B cell (primary cell): Measurements from ENCODE around the gene CDH7. TPM values are rescaled to one million over a fixed set of nuclear protein-coding genes. Genes with fewer than 3 reads are reported as not detected.

Experiments
- ATAC-seq: fragments of 200-7000 bp; cut with Tn5 transposase; one replicate; pipeline ENCODE4 v1.10.0; 2021; ENCODE audit warnings: low read depth, mild to moderate bottlenecking, moderate number of reproducible peaks, moderate library complexity
- CTCF ChIA-PET: fragments of 350-600 bp; sonication (Branson Sonifier 250); formaldehyde crosslinking; loops from one replicate; lab custom pipeline; 2021; ENCODE audit warnings: antibody characterized with exemption, inconsistent platforms; lab: Charles Lee
- POLR2A ChIA-PET: fragments of 350-600 bp; sonication (Branson Sonifier 250); formaldehyde crosslinking; loops from one replicate; lab custom pipeline; 2021; ENCODE audit warnings: antibody characterized with exemption; lab: Charles Lee
- DNase-seq: peaks from one replicate; pipeline ENCODE4 v3.0.0; 2013
- H2AFZ ChIP-seq: 2 replicates; pipeline ENCODE4 v1.6.1; 2012; ENCODE audit warnings: mild to moderate bottlenecking, low read depth, low read length; ENCODE audit not compliant: insufficient read depth, poor library complexity, severe bottlenecking
- H3K27ac ChIP-seq, 2 donors: 1 replicate in 1 of 2; 2 replicates in 1 of 2; pipeline ENCODE4 v1.5.1; 2012 to 2013; ENCODE audit warnings: low read length in 2 of 2, mild to moderate bottlenecking in 2 of 2, moderate library complexity in 1 of 2
- H3K27me3 ChIP-seq, 4 experiments: fragments of 200-600 bp in 1 of 4; sonication (generic) in 1 of 4; replicated peaks in 1 of 4; 1 replicate in 2 of 4; 2 replicates in 2 of 4; pipeline versions ENCODE4 v1.6.1 to v1.7.0; 2013 to 2016; ENCODE audit warnings: low read length in 3 of 4, mild to moderate bottlenecking in 2 of 4, mixed read lengths in 1 of 4, moderate library complexity in 1 of 4; ENCODE audit not compliant: insufficient read depth in 4 of 4, control insufficient read depth in 3 of 4; ENCODE audit errors: control extremely low read depth in 1 of 4
- H3K36me3 ChIP-seq, 2 experiments: replicated peaks in 1 of 2; 1 replicate in 1 of 2; 2 replicates in 1 of 2; pipeline versions ENCODE4 v1.6.1 to v1.7.1; 2013; ENCODE audit warnings: low read length in 1 of 2; ENCODE audit not compliant: insufficient read depth in 2 of 2, control insufficient read depth in 1 of 2; ENCODE audit errors: control extremely low read depth in 1 of 2, extremely low read depth in 1 of 2
- H3K4me1 ChIP-seq, 2 donors: fragments of 200-600 bp in 1 of 2; sonication (generic) in 1 of 2; 1 replicate in 1 of 2; 2 replicates in 1 of 2; pipeline versions ENCODE4 v1.5.1 to v1.6.1; 2013 to 2017; ENCODE audit warnings: low read length in 2 of 2; ENCODE audit not compliant: control insufficient read depth in 2 of 2, insufficient read depth in 2 of 2
- H3K4me2 ChIP-seq: replicated peaks from 2 replicates; pipeline ENCODE3; 2012; ENCODE audit warnings: mild to moderate bottlenecking, low read depth, low read length; ENCODE audit not compliant: poor library complexity, severe bottlenecking
- H3K4me3 ChIP-seq, 5 experiments: fragments of 200-600 bp in 1 of 5; sonication (generic) in 1 of 5; 1 replicate in 3 of 5; 2 replicates in 2 of 5; pipeline versions ENCODE4 v1.5.1 to v1.7.0; 2011 to 2016; ENCODE audit warnings: low read length in 4 of 5, mild to moderate bottlenecking in 4 of 5, low read depth in 2 of 5, control low read depth in 1 of 5, moderate library complexity in 1 of 5; ENCODE audit not compliant: insufficient read depth in 1 of 5; ENCODE audit errors: control extremely low read depth in 1 of 5, extremely low read depth in 1 of 5
- H3K79me2 ChIP-seq: fragments of 200-600 bp; sonication (generic); one replicate; pipeline ENCODE4 v1.6.0; 2016; ENCODE audit warnings: low read length; ENCODE audit not compliant: control insufficient read depth, insufficient read depth
- H3K9ac ChIP-seq: fragments of 200-600 bp; sonication (generic); 2 replicates; pipeline ENCODE4 v1.6.1; 2017; ENCODE audit warnings: mild to moderate bottlenecking, low read length, moderate library complexity
- H3K9me3 ChIP-seq, 3 donors: one replicate each; pipeline versions ENCODE4 v1.6.1 to v1.7.1; 2013; ENCODE audit warnings: low read length in 2 of 3; ENCODE audit not compliant: control insufficient read depth in 2 of 3, insufficient read depth in 1 of 3; ENCODE audit errors: control extremely low read depth in 1 of 3
- H4K20me1 ChIP-seq: 2 replicates; pipeline ENCODE4 v1.6.0; 2012; ENCODE audit warnings: mild to moderate bottlenecking, low read length; ENCODE audit not compliant: insufficient read depth, control insufficient read depth, poor library complexity, severe bottlenecking
- H3K27ac Mint-ChIP-seq: one replicate; pipeline ENCODE4 v1.8.0; 2021; ENCODE audit warnings: mixed read lengths
- H3K27me3 Mint-ChIP-seq: one replicate; pipeline ENCODE4 v1.8.0; 2021; ENCODE audit warnings: mixed read lengths
- H3K4me1 Mint-ChIP-seq: one replicate; pipeline ENCODE4 v1.8.0; 2021; ENCODE audit warnings: mixed read lengths
- H3K4me3 Mint-ChIP-seq: one replicate; pipeline ENCODE4 v1.8.0; 2021; ENCODE audit warnings: mixed read lengths
- H3K9me3 Mint-ChIP-seq: one replicate; pipeline ENCODE4 v1.8.0; 2022; ENCODE audit warnings: mixed read lengths; ENCODE audit not compliant: insufficient read depth
- EZH2 ChIP-seq: IDR thresholded peaks from 2 replicates; pipeline ENCODE4 v1.6.1; 2012; ENCODE audit warnings: borderline replicate concordance, low read depth, mild to moderate bottlenecking, moderate library complexity, low read length; ENCODE audit not compliant: insufficient read depth, poor library complexity, severe bottlenecking
- WGBS: methylation state at CpG from one replicate; pipeline ENCODE4 v1.1.5; 2013; ENCODE audit warnings: missing lambda C conversion rate; ENCODE audit not compliant: insufficient coverage; 5-methylcytosine and 5-hydroxymethylcytosine counted together
- intact Hi-C: fragments of 100-400 bp; cut with micrococcal nuclease; formaldehyde crosslinking; loops from one replicate; pipeline ENCODE4 v1.10.0; 2022
- polyA plus RNA-seq: library from polyadenylated mRNA; depleted of rRNA; stranded (reverse); fragments of >200 nt; gene quantifications from 2 replicates; pipeline ENCODE4 v1.2.3, GENCODE V29; 2012
- total RNA-seq, 2 donors: library from RNA; stranded (reverse); fragments of 120-200 nt in 1 of 2; gene quantifications; 1 replicate in 1 of 2; 2 replicates in 1 of 2; pipeline versions ENCODE4 v1.2.3 to v1.2.4, GENCODE V29; 2013 to 2022
- TF ChIP-seq, protein P1 (sequence below): fragments of 200-600 bp; IDR thresholded peaks from one replicate; pipeline ENCODE4 v1.8.0; 2022; ENCODE audit warnings: antibody characterized with exemption, mild to moderate bottlenecking

The CDH7 gene
- total and polyA plus RNA-seq, 2 donors (not counting 1 experiment from before 2014, with no cell fraction given): not detected

DNA sequence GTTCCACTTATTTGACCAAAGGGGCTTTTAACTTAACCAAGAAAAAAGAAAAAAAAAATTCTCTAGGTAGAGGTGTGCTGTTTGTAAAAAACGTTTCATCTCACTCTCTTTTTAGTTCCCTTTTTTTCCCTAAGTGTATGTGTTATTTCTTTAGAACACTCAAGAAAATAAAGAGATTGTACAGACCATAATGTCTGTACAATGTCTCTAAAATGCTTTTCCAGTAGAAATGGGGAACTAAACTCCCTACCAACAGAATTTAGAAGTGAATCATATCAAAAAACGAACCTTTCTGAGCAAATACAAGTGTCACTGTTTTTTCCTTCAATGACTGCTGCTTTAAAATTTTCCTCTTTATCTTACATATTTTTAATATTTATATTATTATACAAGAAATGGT is 72.0 kb downstream of the CDH7 start:
- no peak for ATAC-seq
- no peak overlapping the region for H3K9ac ChIP-seq
- Mint-ChIP-seq H3K4me1 (no peaks in the 10 kb centered on the region), H3K27ac (no peak overlapping the region), H3K9me3 (no peaks in the 10 kb centered on the region), H3K4me3 (no peak overlapping the region), H3K27me3 (no peaks in the 10 kb centered on the region)
- H3K27me3 ChIP-seq: no peaks in the 10 kb centered on the region
- no peak for DNase-seq
- no CpG with 5 or more reads among the region's 2 CpGs for WGBS
- no peaks in the 10 kb centered on the region for H4K20me1 ChIP-seq
- H2AFZ ChIP-seq: no peak overlapping the region
- CTCF ChIA-PET: no interaction called here
- intact Hi-C loops: no loop called here
- H3K27ac ChIP-seq: no peak overlapping the region
- POLR2A ChIA-PET: no interaction called here
- H3K79me2 ChIP-seq: no peaks in the 10 kb centered on the region
- H3K9me3 ChIP-seq: no peaks in the 10 kb centered on the region
- H3K4me1 ChIP-seq: no peaks in the 10 kb centered on the region
- H3K4me3 ChIP-seq: no peak overlapping the region
- no peaks in the 10 kb centered on the region for H3K36me3 ChIP-seq
- TF ChIP-seq EZH2: no peak
- TF ChIP-seq, protein P1, sequence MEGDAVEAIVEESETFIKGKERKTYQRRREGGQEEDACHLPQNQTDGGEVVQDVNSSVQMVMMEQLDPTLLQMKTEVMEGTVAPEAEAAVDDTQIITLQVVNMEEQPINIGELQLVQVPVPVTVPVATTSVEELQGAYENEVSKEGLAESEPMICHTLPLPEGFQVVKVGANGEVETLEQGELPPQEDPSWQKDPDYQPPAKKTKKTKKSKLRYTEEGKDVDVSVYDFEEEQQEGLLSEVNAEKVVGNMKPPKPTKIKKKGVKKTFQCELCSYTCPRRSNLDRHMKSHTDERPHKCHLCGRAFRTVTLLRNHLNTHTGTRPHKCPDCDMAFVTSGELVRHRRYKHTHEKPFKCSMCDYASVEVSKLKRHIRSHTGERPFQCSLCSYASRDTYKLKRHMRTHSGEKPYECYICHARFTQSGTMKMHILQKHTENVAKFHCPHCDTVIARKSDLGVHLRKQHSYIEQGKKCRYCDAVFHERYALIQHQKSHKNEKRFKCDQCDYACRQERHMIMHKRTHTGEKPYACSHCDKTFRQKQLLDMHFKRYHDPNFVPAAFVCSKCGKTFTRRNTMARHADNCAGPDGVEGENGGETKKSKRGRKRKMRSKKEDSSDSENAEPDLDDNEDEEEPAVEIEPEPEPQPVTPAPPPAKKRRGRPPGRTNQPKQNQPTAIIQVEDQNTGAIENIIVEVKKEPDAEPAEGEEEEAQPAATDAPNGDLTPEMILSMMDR: no peak
- H3K4me2 ChIP-seq: no peak overlapping the region

DNA sequence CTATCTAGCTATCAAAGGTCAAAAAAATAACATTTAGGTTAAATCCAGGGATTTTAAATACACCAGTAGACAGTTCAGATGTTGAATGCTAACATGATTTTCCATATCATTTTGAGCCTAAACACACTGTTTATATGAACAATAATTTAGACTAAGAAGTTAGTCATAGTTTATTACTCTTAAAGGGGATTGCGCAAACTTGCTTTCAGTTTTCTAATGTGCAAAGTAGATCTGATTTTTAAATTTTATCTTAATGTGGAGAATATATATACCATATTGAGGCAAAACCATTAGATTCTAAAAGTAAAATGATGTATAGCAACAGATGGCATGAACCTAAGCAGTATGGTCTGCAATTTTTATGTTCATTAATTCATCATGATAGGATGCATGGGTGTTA is 76.6 kb downstream of the CDH7 start:
- TF ChIP-seq EZH2: no peak
- TF ChIP-seq, protein P1: no peak
- Histone ChIP-seq H3K4me2 (no peak overlapping the region), H3K27ac (no peak overlapping the region), H2AFZ (no peak overlapping the region), H4K20me1 (no peaks in the 10 kb centered on the region), H3K4me1 (no peaks in the 10 kb centered on the region), H3K4me3 (no peak overlapping the region), H3K9ac (no peak overlapping the region), H3K36me3 (no peaks in the 10 kb centered on the region), H3K27me3 (no peaks in the 10 kb centered on the region), H3K79me2 (no peaks in the 10 kb centered on the region), H3K9me3 (no peaks in the 10 kb centered on the region)
- Mint-ChIP-seq H3K4me1 (no peaks in the 10 kb centered on the region), H3K27ac (no peak overlapping the region), H3K4me3 (no peak overlapping the region), H3K27me3 (no peaks in the 10 kb centered on the region), H3K9me3 (no peaks in the 10 kb centered on the region)
- ATAC-seq (no peak), DNase-seq (no peak)
- ChIA-PET POLR2A (no interaction called here), CTCF (no interaction called here)
- no CpG with 5 or more reads among the region's 1 CpG for WGBS
- intact Hi-C loops: no loop called here
